Kidney epithelial cell (primary cell): Measurements from ENCODE around the gene POLN. TPM values are rescaled to one million over a fixed set of nuclear protein-coding genes. Genes with fewer than 3 reads are reported as not detected.

Source experiments
- DNase-seq: peaks from one replicate; pipeline ENCODE4 v3.0.0-alpha.2; 2010; ENCODE audit warnings: low read depth
- H3K27me3 ChIP-seq: 2 replicates; pipeline ENCODE4 v1.6.0; 2011; ENCODE audit warnings: low read length; ENCODE audit not compliant: control insufficient read depth, insufficient read depth
- H3K36me3 ChIP-seq: 2 replicates; pipeline ENCODE4 v1.5.1; 2011; ENCODE audit warnings: low read length; ENCODE audit not compliant: control insufficient read depth, insufficient read depth
- H3K4me3 ChIP-seq: 2 replicates; pipeline ENCODE4 v1.5.1; 2011; ENCODE audit warnings: low read depth, mild to moderate bottlenecking, control low read depth, low read length
- CTCF ChIP-seq: IDR thresholded peaks from 2 replicates; pipeline ENCODE4 v1.5.1; 2011; ENCODE audit warnings: mild to moderate bottlenecking, moderate library complexity, low read length, control low read depth, inconsistent platforms; ENCODE audit not compliant: insufficient read depth, poor library complexity, severe bottlenecking
- total RNA-seq: library from RNA; depleted of rRNA; stranded (reverse); fragments of >200 nt; gene quantifications from 2 replicates; pipeline ENCODE4 v1.2.3, GENCODE V29; 2015

The POLN gene
- total RNA-seq, 1 donor from 2014 or later, result 0.38 TPM

- H3K4me3 ChIP-seq, result no peak overlapping the region
- no peak for DNase-seq
- TF ChIP-seq CTCF, result no peak
- H3K36me3 ChIP-seq, result no peaks in the 10 kb centered on the region
- no peaks in the 10 kb centered on the region for H3K27me3 ChIP-seq
Observed at GRCh38 chr4:2079926-2080325, 162.0 kb downstream of the POLN start.

DNA sequence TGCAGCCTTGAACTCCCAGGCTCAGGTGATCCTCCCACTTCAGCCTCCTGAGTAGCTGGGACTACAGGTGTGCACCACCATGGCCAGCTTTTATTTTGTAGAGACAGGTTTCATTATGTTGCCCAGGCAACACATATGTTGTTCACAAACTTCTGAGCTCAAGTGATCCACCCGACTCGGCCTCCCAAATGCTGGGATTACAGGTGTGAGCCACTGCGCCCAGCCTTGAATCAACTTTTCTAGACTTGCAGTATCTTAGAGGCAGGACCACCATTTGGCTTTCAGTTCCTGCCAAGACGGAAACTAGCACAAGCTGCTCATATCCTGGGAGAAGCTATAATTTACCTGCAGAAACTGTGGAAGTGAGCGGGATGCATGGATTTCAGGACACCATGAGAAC, 162.9 kb downstream of the POLN start:
- H3K27me3 ChIP-seq, result no peaks in the 10 kb centered on the region
- DNase-seq, result no peak
- H3K36me3 ChIP-seq, result no peaks in the 10 kb centered on the region
- no peak overlapping the region for H3K4me3 ChIP-seq
- no peak for TF ChIP-seq CTCF

DNA sequence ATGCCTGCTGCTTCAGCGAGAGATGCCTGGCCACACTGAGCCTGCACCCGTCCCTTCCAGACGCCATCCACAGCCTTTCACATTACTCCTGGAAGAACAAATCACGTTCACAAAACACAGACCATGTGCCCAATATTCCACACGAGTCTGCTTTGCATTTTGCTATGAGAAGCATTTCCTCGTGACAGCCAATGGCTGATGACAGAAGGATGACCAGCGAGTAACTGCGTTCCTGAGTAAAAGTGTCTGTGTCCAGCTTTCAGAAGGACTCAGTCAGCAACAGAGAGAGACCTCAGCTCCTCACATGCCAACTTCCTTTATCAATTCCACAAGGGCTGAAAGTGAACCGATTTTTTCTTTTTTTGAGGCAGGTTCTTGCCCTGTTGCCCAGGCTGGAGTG, 163.3 kb downstream of the POLN start:
- Histone ChIP-seq H3K4me3 (no peak overlapping the region), H3K36me3 (no peaks in the 10 kb centered on the region), H3K27me3 (no peaks in the 10 kb centered on the region)
- no peak for TF ChIP-seq CTCF
- DNase-seq, result no peak

- Histone ChIP-seq H3K36me3 (no peaks in the 10 kb centered on the region), H3K4me3 (no peak overlapping the region), H3K27me3 (peaks cover 5% of the 10 kb centered on the region)
- DNase-seq, result no peak
- no peak for TF ChIP-seq CTCF
Observed at GRCh38 chr4:2077537-2078460, 164.1 kb downstream of the POLN start.

DNA sequence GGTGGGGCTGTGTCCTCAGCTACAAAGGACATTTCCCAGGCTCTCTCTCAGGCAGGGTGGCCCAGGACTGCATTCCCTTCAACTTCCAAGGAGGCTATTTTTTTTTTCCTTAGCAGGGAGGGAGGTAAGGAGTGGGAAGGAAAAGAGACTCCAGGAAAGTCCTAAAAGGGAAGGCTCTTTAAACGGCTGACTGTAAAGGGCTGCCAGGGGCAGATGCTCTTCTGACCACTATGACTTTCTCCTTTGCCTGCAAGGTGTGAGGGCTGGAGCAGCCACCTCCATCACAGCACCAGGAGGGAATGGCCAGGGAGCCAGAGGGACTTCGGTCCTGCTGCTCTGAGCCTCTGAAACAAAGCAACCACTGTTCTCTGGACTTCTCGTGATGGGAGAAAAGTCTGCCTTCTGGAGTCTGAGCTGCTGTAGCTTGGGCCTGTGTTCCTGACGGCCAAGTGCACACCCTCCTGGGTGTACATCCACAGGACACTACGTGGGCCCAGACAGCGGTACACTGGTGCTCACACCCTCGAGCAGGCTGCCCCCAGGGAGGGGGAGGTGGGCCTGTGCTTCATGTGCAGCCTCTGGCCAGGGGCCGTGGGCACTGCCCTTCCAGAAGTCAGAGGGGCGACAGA, 164.9 kb downstream of the POLN start:
- DNase-seq, result no peak
- H3K27me3 ChIP-seq, result peaks cover 13% of the 10 kb centered on the region
- no peak for TF ChIP-seq CTCF

More for the DNA sequence above, 164.9 kb downstream of the POLN start:
- H3K4me3 ChIP-seq, result no peak overlapping the region
- H3K36me3 ChIP-seq, result no peaks in the 10 kb centered on the region
